H1 (cell line): ENCODE data around the gene CYSRT1.

Source experiments
- JUND ChIP-seq: IDR thresholded peaks from 2 replicates; pipeline ENCODE4 v1.6.1; 2011; ENCODE audit warnings: mild to moderate bottlenecking, improper control_type of control experiment, low read length
- TEAD4 ChIP-seq: IDR thresholded peaks from 2 replicates; pipeline ENCODE4 v1.6.1; 2012; ENCODE audit warnings: low read depth, low read length, inconsistent platforms, mixed read lengths
- TF ChIP-seq, protein P1 (sequence below): IDR thresholded peaks from 2 replicates; pipeline ENCODE4 v1.6.1; 2012; ENCODE audit warnings: low read length, inconsistent platforms

DNA sequence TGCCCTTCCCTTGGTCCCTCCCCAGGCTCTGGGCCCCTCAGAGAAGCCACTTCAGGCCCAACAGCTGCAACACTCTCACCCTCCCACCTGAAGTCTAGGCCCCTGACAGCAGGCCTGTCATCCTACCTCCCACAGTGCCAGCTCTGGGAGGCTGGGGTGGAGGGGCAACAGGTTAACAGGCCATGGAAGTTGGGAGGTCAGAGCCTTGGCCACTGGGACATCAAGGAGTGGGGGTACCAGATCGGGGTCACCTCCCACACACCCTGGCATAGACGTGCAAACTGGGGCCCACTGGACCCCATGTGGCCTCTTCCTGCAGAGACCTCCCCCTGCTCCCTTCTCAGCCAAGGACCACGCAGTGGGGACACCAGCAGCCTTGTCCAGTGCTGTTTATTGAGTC, 33.7 kb upstream of the CYSRT1 start:
- TF ChIP-seq TEAD4 (no peak), JUND (no peak)
- TF ChIP-seq, protein P1, sequence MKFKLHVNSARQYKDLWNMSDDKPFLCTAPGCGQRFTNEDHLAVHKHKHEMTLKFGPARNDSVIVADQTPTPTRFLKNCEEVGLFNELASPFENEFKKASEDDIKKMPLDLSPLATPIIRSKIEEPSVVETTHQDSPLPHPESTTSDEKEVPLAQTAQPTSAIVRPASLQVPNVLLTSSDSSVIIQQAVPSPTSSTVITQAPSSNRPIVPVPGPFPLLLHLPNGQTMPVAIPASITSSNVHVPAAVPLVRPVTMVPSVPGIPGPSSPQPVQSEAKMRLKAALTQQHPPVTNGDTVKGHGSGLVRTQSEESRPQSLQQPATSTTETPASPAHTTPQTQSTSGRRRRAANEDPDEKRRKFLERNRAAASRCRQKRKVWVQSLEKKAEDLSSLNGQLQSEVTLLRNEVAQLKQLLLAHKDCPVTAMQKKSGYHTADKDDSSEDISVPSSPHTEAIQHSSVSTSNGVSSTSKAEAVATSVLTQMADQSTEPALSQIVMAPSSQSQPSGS = no peak
